Sigmoid colon (tissue), 7 donors: ENCODE measurements around the gene LRP1B. TPM values are rescaled to one million over a fixed set of nuclear protein-coding genes. Genes with fewer than 3 reads are reported as not detected.

Source experiments
- DNase-seq: peaks from one replicate; pipeline ENCODE4 v3.0.0-alpha.2; 2019
- H3K27ac ChIP-seq, 4 donors: fragments of 200-600 bp; sonication (generic); one replicate each; pipeline ENCODE4 v1.5.1; 2016 to 2019; ENCODE audit warnings: mild to moderate bottlenecking in 1 of 4
- H3K27me3 ChIP-seq, 3 donors: fragments of 200-600 bp; sonication (generic); one replicate each; pipeline ENCODE4 v1.5.1; 2019; ENCODE audit warnings: mild to moderate bottlenecking in 1 of 3
- H3K36me3 ChIP-seq, 4 donors: fragments of 200-600 bp; sonication (generic); one replicate each; pipeline ENCODE4 v1.5.1; 2016 to 2019
- H3K4me1 ChIP-seq, 4 donors: fragments of 200-600 bp; sonication (generic); one replicate each; pipeline ENCODE4 v1.5.1; 2017 to 2019
- H3K4me3 ChIP-seq, 4 donors: fragments of 200-600 bp; sonication (generic); one replicate each; pipeline ENCODE4 v1.5.1; 2017 to 2019; ENCODE audit warnings: mild to moderate bottlenecking in 2 of 4, moderate library complexity in 1 of 4
- H3K9me3 ChIP-seq, 4 donors: fragments of 200-600 bp in 3 of 4; sonication (generic) in 3 of 4; one replicate each; pipeline versions ENCODE4 v1.5.1 to v1.6.1; 2013 to 2019
- EP300 ChIP-seq, 4 donors: sonication (generic); formaldehyde crosslinking; IDR thresholded peaks; one replicate each; pipeline ENCODE4 v1.6.1; 2017; ENCODE audit warnings: antibody characterized with exemption in 4 of 4
- POLR2A ChIP-seq, 2 donors: fragments of 450-650 bp; IDR thresholded peaks; one replicate each; pipeline ENCODE4 v1.6.1; 2016; ENCODE audit warnings: antibody characterized with exemption in 2 of 2, mild to moderate bottlenecking in 2 of 2, moderate library complexity in 2 of 2
- POLR2AphosphoS5 ChIP-seq, 4 donors: sonication (generic); formaldehyde crosslinking; IDR thresholded peaks; one replicate each; pipeline ENCODE4 v1.6.1; 2017; ENCODE audit warnings: antibody characterized with exemption in 4 of 4
- WGBS, 2 donors: extraction: QIAGEN DNeasy Blood & Tissue Kit; methylation state at CpG; one replicate each; pipeline ENCODE4 v1.1.7; 2013; 5-methylcytosine and 5-hydroxymethylcytosine counted together
- intact Hi-C: fragments of 100-400 bp; cut with DNase I; formaldehyde crosslinking; loops from one replicate; pipeline ENCODE4 v1.15.1; 2023
- polyA plus RNA-seq, 3 donors: library from polyadenylated mRNA; stranded (reverse); fragments of 200-250 nt; gene quantifications; one replicate each; pipeline ENCODE4 v1.2.3, GENCODE V29; 2013
- total RNA-seq, 4 donors: library from RNA; depleted of rRNA; stranded (reverse); fragments of >200 nt; gene quantifications; one replicate each; pipeline ENCODE4 v1.1.0, GENCODE V29; 2016
- TF ChIP-seq, protein P1 (sequence below), 4 experiments: fragments of 450-650 bp in 3 of 4; fragments of 200-600 bp in 1 of 4; IDR thresholded peaks; one replicate each; pipeline ENCODE4 v1.5.1; 2016 to 2019; ENCODE audit warnings: antibody characterized with exemption in 4 of 4, mild to moderate bottlenecking in 3 of 4, moderate library complexity in 2 of 4
- donor health status: healthy with polysubstance abuse.
- donor health status: Bipolar disorder and iron deficiency.
- donor health status: healthy.

LRP1B gene
- total and polyA plus RNA-seq, 7 donors: 0.06 to 5.1 (median 2.0) TPM; not detected in 1

GRCh38 chr2:141589314-141589713 is 541.5 kb downstream of the LRP1B start:
- no peak overlapping the region for H3K4me3 ChIP-seq
- H3K27ac ChIP-seq: no peak overlapping the region
- H3K27me3 ChIP-seq: no peaks in the 10 kb centered on the region
- peaks cover 0 to 2% (median 0%) of the 10 kb centered on the region in 4 donors for H3K9me3 ChIP-seq
- WGBS, 2 donors: 22 to 63% methylated on average over 7 of the region's 7 CpGs
- no peaks in the 10 kb centered on the region for H3K36me3 ChIP-seq
- no peak for DNase-seq
- no peak for TF ChIP-seq EP300 (IDR thresholded peaks at IDR 0.05)
- TF ChIP-seq, protein P1, sequence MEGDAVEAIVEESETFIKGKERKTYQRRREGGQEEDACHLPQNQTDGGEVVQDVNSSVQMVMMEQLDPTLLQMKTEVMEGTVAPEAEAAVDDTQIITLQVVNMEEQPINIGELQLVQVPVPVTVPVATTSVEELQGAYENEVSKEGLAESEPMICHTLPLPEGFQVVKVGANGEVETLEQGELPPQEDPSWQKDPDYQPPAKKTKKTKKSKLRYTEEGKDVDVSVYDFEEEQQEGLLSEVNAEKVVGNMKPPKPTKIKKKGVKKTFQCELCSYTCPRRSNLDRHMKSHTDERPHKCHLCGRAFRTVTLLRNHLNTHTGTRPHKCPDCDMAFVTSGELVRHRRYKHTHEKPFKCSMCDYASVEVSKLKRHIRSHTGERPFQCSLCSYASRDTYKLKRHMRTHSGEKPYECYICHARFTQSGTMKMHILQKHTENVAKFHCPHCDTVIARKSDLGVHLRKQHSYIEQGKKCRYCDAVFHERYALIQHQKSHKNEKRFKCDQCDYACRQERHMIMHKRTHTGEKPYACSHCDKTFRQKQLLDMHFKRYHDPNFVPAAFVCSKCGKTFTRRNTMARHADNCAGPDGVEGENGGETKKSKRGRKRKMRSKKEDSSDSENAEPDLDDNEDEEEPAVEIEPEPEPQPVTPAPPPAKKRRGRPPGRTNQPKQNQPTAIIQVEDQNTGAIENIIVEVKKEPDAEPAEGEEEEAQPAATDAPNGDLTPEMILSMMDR (IDR thresholded peaks at IDR 0.05): no peak
- no peak for TF ChIP-seq POLR2A (IDR thresholded peaks at IDR 0.05)
- TF ChIP-seq POLR2AphosphoS5 (IDR thresholded peaks at IDR 0.05): no peak
- intact Hi-C loops: no loop called here
- no peaks in the 10 kb centered on the region for H3K4me1 ChIP-seq

DNA sequence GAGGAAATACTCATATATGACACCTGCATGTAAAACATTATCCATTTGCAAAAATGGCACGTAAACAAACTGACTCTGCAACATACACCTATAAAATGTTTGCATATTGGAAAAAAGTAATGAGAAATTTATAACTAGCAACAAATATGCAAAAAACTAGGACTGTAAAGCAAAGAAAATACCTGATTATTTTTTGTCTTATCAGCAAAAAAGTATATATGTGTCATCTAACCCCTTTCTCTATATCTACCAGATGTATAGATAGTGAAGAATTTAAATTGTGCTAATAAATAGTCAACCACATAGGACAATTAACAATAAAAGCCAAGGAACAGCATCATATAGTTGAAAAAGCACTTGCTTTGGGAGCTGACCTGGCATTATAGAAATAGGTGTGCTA is 543.8 kb downstream of the LRP1B start:
- TF ChIP-seq POLR2AphosphoS5 (IDR thresholded peaks at IDR 0.05): no peak
- TF ChIP-seq POLR2A (IDR thresholded peaks at IDR 0.05): no peak
- 92 to 94% methylated on average over 1 of the region's 1 CpG for WGBS, 2 donors
- no peak for DNase-seq
- no peak overlapping the region for H3K4me3 ChIP-seq
- H3K27ac ChIP-seq: no peak overlapping the region
- no peaks in the 10 kb centered on the region for H3K36me3 ChIP-seq
- no peaks in the 10 kb centered on the region for H3K9me3 ChIP-seq
- no peaks in the 10 kb centered on the region for H3K27me3 ChIP-seq
- intact Hi-C loops: no loop called here
- no peaks in the 10 kb centered on the region for H3K4me1 ChIP-seq

DNA sequence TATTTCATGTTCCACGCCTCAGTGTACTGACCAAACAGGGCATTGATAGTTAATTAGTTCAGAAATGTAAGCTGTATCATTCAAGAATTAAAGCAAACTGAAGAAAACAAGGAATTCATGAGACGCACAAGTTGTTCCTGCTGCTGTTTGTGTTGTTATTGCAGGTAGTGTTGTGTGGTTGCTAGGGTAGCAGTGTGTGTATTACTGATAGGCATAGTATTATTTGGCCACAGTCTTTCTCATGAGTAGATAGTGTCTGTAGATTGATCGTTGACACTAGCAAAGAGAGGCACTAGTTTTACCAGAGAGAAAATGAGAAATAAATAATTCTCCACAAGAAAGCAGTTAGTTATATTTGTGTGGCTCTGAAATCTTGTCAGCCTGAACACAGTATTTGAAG is 548.6 kb downstream of the LRP1B start:
- Histone ChIP-seq H3K4me1 (peaks cover 0 to 2% (median 0%) of the 10 kb centered on the region in 4 donors), H3K9me3 (no peaks in the 10 kb centered on the region), H3K27ac (no peak overlapping the region), H3K36me3 (no peaks in the 10 kb centered on the region), H3K4me3 (no peak overlapping the region), H3K27me3 (no peaks in the 10 kb centered on the region)
- TF ChIP-seq, protein P1 (IDR thresholded peaks at IDR 0.05): no peak
- TF ChIP-seq EP300 (IDR thresholded peaks at IDR 0.05): no peak
- no peak for TF ChIP-seq POLR2AphosphoS5 (IDR thresholded peaks at IDR 0.05)
- TF ChIP-seq POLR2A (IDR thresholded peaks at IDR 0.05): no peak
- intact Hi-C loops: no loop called here
- WGBS, 2 donors: 25 to 70% methylated on average over 3 of the region's 3 CpGs
- DNase-seq: no peak

DNA sequence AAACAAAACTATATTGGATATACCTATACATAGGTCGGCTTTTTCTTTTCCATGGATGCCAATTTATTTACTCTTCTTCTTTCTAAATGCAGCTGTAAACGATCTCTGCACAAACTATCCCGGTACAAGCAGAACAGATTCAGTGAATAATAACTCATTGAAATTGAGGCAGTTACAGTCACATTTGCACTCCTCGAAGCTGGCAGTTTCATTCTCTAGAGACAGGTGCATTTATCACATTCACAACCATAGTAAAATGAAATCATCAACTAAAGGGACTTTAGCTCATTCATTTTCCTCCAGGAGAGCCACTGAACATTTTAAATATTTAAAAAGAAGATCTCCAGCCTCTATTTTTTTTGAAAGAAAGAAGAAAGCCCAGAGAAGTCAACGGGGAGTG is 551.7 kb downstream of the LRP1B start:
- TF ChIP-seq, protein P1 (IDR thresholded peaks at IDR 0.05): no peak
- TF ChIP-seq POLR2AphosphoS5 (IDR thresholded peaks at IDR 0.05): no peak
- no peak for TF ChIP-seq EP300 (IDR thresholded peaks at IDR 0.05)
- no peak for TF ChIP-seq POLR2A (IDR thresholded peaks at IDR 0.05)
- no peak for DNase-seq
- Histone ChIP-seq H3K9me3 (peaks cover 0 to 3% (median 0%) of the 10 kb centered on the region in 4 donors), H3K27me3 (no peaks in the 10 kb centered on the region), H3K36me3 (no peaks in the 10 kb centered on the region), H3K4me3 (no peak overlapping the region), H3K4me1 (peaks cover 0 to 2% (median 0%) of the 10 kb centered on the region in 4 donors), H3K27ac (no peak overlapping the region)
- 70 to 88% methylated on average over 5 of the region's 5 CpGs for WGBS, 2 donors
- intact Hi-C loops: no loop called here

- DNase-seq: no peak
- H3K36me3 ChIP-seq: no peaks in the 10 kb centered on the region
- H3K4me1 ChIP-seq: no peaks in the 10 kb centered on the region
- H3K27ac ChIP-seq: no peak overlapping the region
- TF ChIP-seq POLR2A (IDR thresholded peaks at IDR 0.05): no peak
- intact Hi-C loops: no loop called here
- peaks cover 0 to 3% (median 0%) of the 10 kb centered on the region in 4 donors for H3K9me3 ChIP-seq
- 54 to 72% methylated on average over 10 of the region's 10 CpGs for WGBS, 2 donors
- no peaks in the 10 kb centered on the region for H3K27me3 ChIP-seq
- no peak overlapping the region for H3K4me3 ChIP-seq
These were observed 560.2 kb downstream of the LRP1B start for GRCh38 chr2:141570474-141571131.

DNA sequence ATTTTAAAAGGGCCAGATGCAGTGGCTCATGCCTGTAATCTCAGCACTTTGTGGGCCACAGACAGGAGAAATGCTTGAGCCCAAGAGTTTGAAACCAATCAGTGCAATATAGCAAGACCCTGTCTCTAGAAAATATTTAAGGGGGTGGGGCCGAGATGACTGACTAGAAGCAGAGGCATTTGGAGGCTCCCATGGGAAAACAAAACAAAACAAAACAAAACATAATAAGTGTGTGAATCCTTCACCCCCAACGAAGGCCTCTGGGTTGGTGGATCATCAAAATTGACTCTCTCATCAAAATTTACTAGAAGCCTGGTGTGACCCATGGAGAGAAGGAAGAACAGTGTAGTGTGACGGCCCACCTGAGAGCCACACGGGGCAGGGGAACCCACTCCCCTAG is 560.9 kb downstream of the LRP1B start:
- TF ChIP-seq EP300 (IDR thresholded peaks at IDR 0.05): no peak
- TF ChIP-seq, protein P1 (IDR thresholded peaks at IDR 0.05): no peak
- TF ChIP-seq POLR2AphosphoS5 (IDR thresholded peaks at IDR 0.05): no peak
- no peak for TF ChIP-seq POLR2A (IDR thresholded peaks at IDR 0.05)
- intact Hi-C loops: no loop called here
- H3K4me3 ChIP-seq: no peak overlapping the region
- H3K27me3 ChIP-seq: no peaks in the 10 kb centered on the region
- 76% methylated on average over 4 of the region's 4 CpGs for WGBS, 2 donors
- no peak overlapping the region for H3K27ac ChIP-seq
- H3K4me1 ChIP-seq: no peaks in the 10 kb centered on the region
- no peaks in the 10 kb centered on the region for H3K36me3 ChIP-seq
- peaks cover 0 to under 1% (median 0%) of the 10 kb centered on the region in 4 donors for H3K9me3 ChIP-seq
- DNase-seq: no peak
